Glutamatergic neuron (in vitro differentiated cells): Measurements from ENCODE around the gene LYRM4. TPM values are rescaled to one million over a fixed set of nuclear protein-coding genes. Genes with fewer than 3 reads are reported as not detected.
"Not testable (repeated sequence)": the region's sequence is repeated elsewhere in the genome, so short reads cannot be mapped to it uniquely, and the experiment has no call there.

Experiments used
- DNase-seq: peaks from one replicate; pipeline ENCODE4 v3.0.0; 2022
- H3K27ac Mint-ChIP-seq: one replicate; pipeline ENCODE4 v1.8.0; 2020; ENCODE audit warnings: mild to moderate bottlenecking, mixed read lengths, inconsistent platforms; ENCODE audit not compliant: unreplicated experiment
- H3K27me3 Mint-ChIP-seq: one replicate; pipeline ENCODE4 v1.8.0; 2020; ENCODE audit warnings: mild to moderate bottlenecking, moderate library complexity, mixed read lengths, inconsistent platforms; ENCODE audit not compliant: unreplicated experiment
- H3K36me3 Mint-ChIP-seq: one replicate; pipeline ENCODE4 v1.8.0; 2020; ENCODE audit warnings: mild to moderate bottlenecking, mixed read lengths, inconsistent platforms; ENCODE audit not compliant: unreplicated experiment
- H3K4me1 Mint-ChIP-seq: one replicate; pipeline ENCODE4 v1.8.0; 2020; ENCODE audit warnings: mild to moderate bottlenecking, low read depth, mixed read lengths, inconsistent platforms; ENCODE audit not compliant: unreplicated experiment
- H3K4me3 Mint-ChIP-seq: one replicate; pipeline ENCODE4 v1.8.0; 2020; ENCODE audit warnings: mild to moderate bottlenecking, mixed read lengths, inconsistent platforms; ENCODE audit not compliant: unreplicated experiment
- H3K9me3 Mint-ChIP-seq: one replicate; pipeline ENCODE4 v1.8.0; 2020; ENCODE audit warnings: mild to moderate bottlenecking, moderate library complexity, mixed read lengths, inconsistent platforms; ENCODE audit not compliant: unreplicated experiment
- CTCF ChIP-seq: fragments of 200-600 bp; sonication (generic); IDR thresholded peaks from one replicate; pipeline ENCODE4 v1.5.0; 2021; ENCODE audit not compliant: partially characterized antibody, unreplicated experiment
- total RNA-seq: library from RNA; stranded (reverse); fragmentation: NEBNext Ultra II Directional; extraction: Animal tissue kit (Norgen Biotek cat#: 25700); gene quantifications from one replicate; pipeline ENCODE4 v1.2.1, GENCODE V29; 2021; ENCODE audit not compliant: unreplicated experiment

LYRM4 gene
- total RNA-seq, 1 donor from 2014 or later: 29.5 TPM

GRCh38 chr6:5068153-5068751 is 192.5 kb downstream of the LYRM4 start:
- Mint-ChIP-seq H3K27me3 (no peaks in the 10 kb centered on the region), H3K27ac (no peak overlapping the region), H3K9me3 (no peaks in the 10 kb centered on the region), H3K36me3 (no peaks in the 10 kb centered on the region), H3K4me3 (no peak overlapping the region), H3K4me1 (no peaks in the 10 kb centered on the region)
- DNase-seq: no peak
- TF ChIP-seq CTCF: no peak

- TF ChIP-seq CTCF: no peak
- no peak overlapping the region for H3K4me3 Mint-ChIP-seq
- no peak for DNase-seq
- no peak overlapping the region for H3K27ac Mint-ChIP-seq
- H3K9me3 Mint-ChIP-seq: no peaks in the 10 kb centered on the region
- H3K4me1 Mint-ChIP-seq: no peaks in the 10 kb centered on the region
- no peaks in the 10 kb centered on the region for H3K27me3 Mint-ChIP-seq
- H3K36me3 Mint-ChIP-seq: no peaks in the 10 kb centered on the region
Observed at GRCh38 chr6:5067305-5067704, 193.4 kb downstream of the LYRM4 start.

- Mint-ChIP-seq H3K27me3 (no peaks in the 10 kb centered on the region), H3K4me1 (no peaks in the 10 kb centered on the region), H3K9me3 (no peaks in the 10 kb centered on the region), H3K4me3 (no peak overlapping the region), H3K36me3 (no peaks in the 10 kb centered on the region), H3K27ac (no peak overlapping the region)
- no peak for TF ChIP-seq CTCF
- no peak for DNase-seq
Observed at GRCh38 chr6:5066456-5067093, 194.2 kb downstream of the LYRM4 start.

- H3K4me3 Mint-ChIP-seq: no peak overlapping the region
- TF ChIP-seq CTCF: no peak
- H3K27me3 Mint-ChIP-seq: peaks cover 4% of the 10 kb centered on the region
- no peak for DNase-seq
- H3K27ac Mint-ChIP-seq: no peak overlapping the region
- H3K4me1 Mint-ChIP-seq: no peaks in the 10 kb centered on the region
- no peaks in the 10 kb centered on the region for H3K36me3 Mint-ChIP-seq
- H3K9me3 Mint-ChIP-seq: no peaks in the 10 kb centered on the region
Observed at GRCh38 chr6:5063617-5064016, 197.1 kb downstream of the LYRM4 start.

- no peaks in the 10 kb centered on the region for H3K9me3 Mint-ChIP-seq
- no peak for DNase-seq
- TF ChIP-seq CTCF: no peak
- no peak overlapping the region for H3K4me3 Mint-ChIP-seq
- H3K4me1 Mint-ChIP-seq: no peaks in the 10 kb centered on the region
- peaks cover 4% of the 10 kb centered on the region for H3K27me3 Mint-ChIP-seq
- H3K27ac Mint-ChIP-seq: no peak overlapping the region
- no peaks in the 10 kb centered on the region for H3K36me3 Mint-ChIP-seq
Observed at GRCh38 chr6:5061152-5061551, 199.6 kb downstream of the LYRM4 start.

GRCh38 chr6:5060439-5060838 is 200.3 kb downstream of the LYRM4 start:
- H3K27ac Mint-ChIP-seq, H3K27me3 Mint-ChIP-seq, H3K9me3 Mint-ChIP-seq, H3K4me3 Mint-ChIP-seq, H3K4me1 Mint-ChIP-seq, DNase-seq, H3K36me3 Mint-ChIP-seq: not testable (repeated sequence)
